ENCODE data around the gene SLC26A5.

SLC26A5 gene

DNA sequence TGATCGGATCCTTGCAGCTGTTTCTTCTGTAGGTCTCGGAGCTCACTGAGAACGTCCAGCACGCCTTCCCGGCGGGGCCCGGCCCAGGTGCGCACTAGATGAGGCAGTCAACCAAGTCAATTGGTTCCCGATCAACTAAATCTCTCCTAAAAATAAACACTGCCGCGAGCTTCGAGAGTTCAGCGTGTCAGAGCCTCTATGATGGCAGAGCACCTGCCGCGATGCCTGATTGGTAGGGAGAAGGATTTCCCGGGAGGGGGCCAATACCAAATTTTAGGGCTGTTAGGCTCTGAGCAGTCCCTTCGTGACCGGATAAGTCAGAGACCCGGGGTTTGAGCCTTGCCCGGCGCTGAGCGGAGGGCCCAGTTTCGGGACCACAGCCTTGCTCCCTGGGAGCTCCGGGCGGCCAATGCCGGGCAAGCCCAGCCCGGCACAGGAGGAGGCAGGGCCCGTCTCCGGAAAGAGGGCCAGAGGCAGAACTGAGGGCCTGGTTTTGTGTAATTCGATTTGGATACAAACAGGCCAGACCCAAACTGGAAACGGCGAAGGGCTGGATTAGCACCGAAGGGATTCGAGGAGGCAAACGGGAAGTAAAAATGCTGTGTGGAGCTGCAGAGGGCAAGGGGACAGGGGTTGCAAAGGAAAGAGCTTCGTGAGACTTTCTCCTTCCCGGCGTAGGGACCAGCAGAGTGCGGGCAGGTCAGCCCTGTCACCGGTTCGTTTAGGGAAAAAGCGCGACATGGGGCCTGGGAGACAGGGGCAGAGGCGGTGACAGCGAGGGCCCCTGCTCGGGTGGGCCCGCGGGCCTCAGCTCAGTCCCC lies 569 bp downstream of the SLC26A5 start:
- TF ChIP-seq SIN3A (IDR thresholded peaks at IDR 0.05; ENCODE audit: borderline replicate concordance, insufficient read depth, low read length) (no peak), FOXP2 (optimal IDR thresholded peaks at IDR 0.05; ENCODE audit: borderline replicate concordance, extremely low read depth, extremely low read length, insufficient read depth) (no peak), TAF1 (IDR thresholded peaks at IDR 0.05; ENCODE audit: borderline replicate concordance, insufficient read depth, low read length) (no peak), POLR2AphosphoS5 (IDR thresholded peaks at IDR 0.05; ENCODE audit: low read depth, low read length) (no peak)
- TF ChIP-seq, protein P1, sequence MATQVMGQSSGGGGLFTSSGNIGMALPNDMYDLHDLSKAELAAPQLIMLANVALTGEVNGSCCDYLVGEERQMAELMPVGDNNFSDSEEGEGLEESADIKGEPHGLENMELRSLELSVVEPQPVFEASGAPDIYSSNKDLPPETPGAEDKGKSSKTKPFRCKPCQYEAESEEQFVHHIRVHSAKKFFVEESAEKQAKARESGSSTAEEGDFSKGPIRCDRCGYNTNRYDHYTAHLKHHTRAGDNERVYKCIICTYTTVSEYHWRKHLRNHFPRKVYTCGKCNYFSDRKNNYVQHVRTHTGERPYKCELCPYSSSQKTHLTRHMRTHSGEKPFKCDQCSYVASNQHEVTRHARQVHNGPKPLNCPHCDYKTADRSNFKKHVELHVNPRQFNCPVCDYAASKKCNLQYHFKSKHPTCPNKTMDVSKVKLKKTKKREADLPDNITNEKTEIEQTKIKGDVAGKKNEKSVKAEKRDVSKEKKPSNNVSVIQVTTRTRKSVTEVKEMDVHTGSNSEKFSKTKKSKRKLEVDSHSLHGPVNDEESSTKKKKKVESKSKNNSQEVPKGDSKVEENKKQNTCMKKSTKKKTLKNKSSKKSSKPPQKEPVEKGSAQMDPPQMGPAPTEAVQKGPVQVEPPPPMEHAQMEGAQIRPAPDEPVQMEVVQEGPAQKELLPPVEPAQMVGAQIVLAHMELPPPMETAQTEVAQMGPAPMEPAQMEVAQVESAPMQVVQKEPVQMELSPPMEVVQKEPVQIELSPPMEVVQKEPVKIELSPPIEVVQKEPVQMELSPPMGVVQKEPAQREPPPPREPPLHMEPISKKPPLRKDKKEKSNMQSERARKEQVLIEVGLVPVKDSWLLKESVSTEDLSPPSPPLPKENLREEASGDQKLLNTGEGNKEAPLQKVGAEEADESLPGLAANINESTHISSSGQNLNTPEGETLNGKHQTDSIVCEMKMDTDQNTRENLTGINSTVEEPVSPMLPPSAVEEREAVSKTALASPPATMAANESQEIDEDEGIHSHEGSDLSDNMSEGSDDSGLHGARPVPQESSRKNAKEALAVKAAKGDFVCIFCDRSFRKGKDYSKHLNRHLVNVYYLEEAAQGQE (IDR thresholded peaks at IDR 0.05; ENCODE audit: insufficient read depth in 1 of 2, low read depth in 2 of 2, low read length in 2 of 2) = no peak

- TF ChIP-seq, protein P1 (IDR thresholded peaks at IDR 0.05; ENCODE audit: insufficient read depth in 1 of 2, low read depth in 2 of 2, low read length in 2 of 2) = no peak
- TF ChIP-seq SIN3A (IDR thresholded peaks at IDR 0.05; ENCODE audit: borderline replicate concordance, insufficient read depth, low read length) (no peak), FOXP2 (optimal IDR thresholded peaks at IDR 0.05; ENCODE audit: borderline replicate concordance, extremely low read depth, extremely low read length, insufficient read depth) (no peak), TAF1 (IDR thresholded peaks at IDR 0.05; ENCODE audit: borderline replicate concordance, insufficient read depth, low read length) (no peak), POLR2AphosphoS5 (IDR thresholded peaks at IDR 0.05; ENCODE audit: low read depth, low read length) (no peak)
Observed at GRCh38 chr7:103439661-103440060, 6.3 kb downstream of the SLC26A5 start.

DNA sequence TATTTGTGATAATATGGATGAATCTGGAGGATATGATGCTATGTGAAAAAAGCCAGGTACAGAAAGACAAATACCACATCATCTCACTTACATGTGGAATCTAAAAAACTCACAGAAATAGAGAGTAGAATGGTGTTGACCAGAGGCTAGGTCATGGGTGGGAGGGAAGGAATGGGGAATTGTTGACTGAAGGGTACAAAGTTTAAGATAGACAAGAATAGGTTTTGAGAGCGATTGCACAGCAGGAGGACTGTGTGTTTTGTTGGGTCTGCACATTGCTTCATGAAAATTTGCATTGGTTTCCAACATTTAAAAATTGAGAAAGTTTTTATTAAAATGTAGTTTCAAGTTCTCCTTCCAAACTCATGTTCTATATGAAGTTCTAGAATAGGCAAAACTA lies 8.4 kb downstream of the SLC26A5 start:
- TF ChIP-seq SIN3A (IDR thresholded peaks at IDR 0.05; ENCODE audit: borderline replicate concordance, insufficient read depth, low read length) (no peak), TAF1 (IDR thresholded peaks at IDR 0.05; ENCODE audit: borderline replicate concordance, insufficient read depth, low read length) (no peak), FOXP2 (optimal IDR thresholded peaks at IDR 0.05; ENCODE audit: borderline replicate concordance, extremely low read depth, extremely low read length, insufficient read depth) (no peak), POLR2AphosphoS5 (IDR thresholded peaks at IDR 0.05; ENCODE audit: low read depth, low read length) (no peak)
- TF ChIP-seq, protein P1 (IDR thresholded peaks at IDR 0.05; ENCODE audit: insufficient read depth in 1 of 2, low read depth in 2 of 2, low read length in 2 of 2) = no peak

DNA sequence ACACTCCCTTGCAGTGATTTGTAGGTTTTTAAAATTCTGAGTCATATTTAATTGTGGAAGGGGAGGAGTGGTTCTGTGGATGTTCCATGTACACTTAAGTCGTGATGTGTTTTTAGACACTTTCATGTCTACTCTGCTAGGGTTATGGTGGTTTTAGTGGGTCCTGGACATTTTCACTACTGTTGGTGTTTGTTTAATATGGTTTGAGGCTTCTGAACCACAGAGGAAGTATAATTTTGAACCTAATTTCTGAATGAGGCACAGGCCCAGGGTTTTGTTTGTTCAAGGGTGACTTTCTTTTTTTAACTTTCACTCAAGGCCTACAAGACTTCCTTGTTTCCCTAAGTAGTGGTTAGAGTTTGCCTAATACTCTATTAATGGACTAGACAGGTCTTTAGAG lies 13.3 kb downstream of the SLC26A5 start:
- TF ChIP-seq POLR2AphosphoS5 (IDR thresholded peaks at IDR 0.05; ENCODE audit: low read depth, low read length) = no peak
- TF ChIP-seq SIN3A (IDR thresholded peaks at IDR 0.05; ENCODE audit: borderline replicate concordance, insufficient read depth, low read length) = no peak
- TF ChIP-seq TAF1 (IDR thresholded peaks at IDR 0.05; ENCODE audit: borderline replicate concordance, insufficient read depth, low read length) = no peak
- no peak for TF ChIP-seq FOXP2 (optimal IDR thresholded peaks at IDR 0.05; ENCODE audit: borderline replicate concordance, extremely low read depth, extremely low read length, insufficient read depth)
- TF ChIP-seq, protein P1 (IDR thresholded peaks at IDR 0.05; ENCODE audit: insufficient read depth in 1 of 2, low read depth in 2 of 2, low read length in 2 of 2) = no peak

Data from PFSK-1 (cell line).